ENCODE results near the gene MRPS25.
A peak's percentile ranks its signal among the peaks of the same experiment; 100 is the strongest.
"Not testable (repeated sequence)": the region's sequence is repeated elsewhere in the genome, so short reads cannot be mapped to it uniquely, and the experiment has no call there.

Gene MRPS25

GRCh38 chr3:15043408-15044171, 21.5 kb downstream of the MRPS25 start:
- no peak for DNase-seq (ENCODE audit: low read depth)

GRCh38 chr3:15042936-15043335, 22.2 kb downstream of the MRPS25 start:
- no peak for DNase-seq (ENCODE audit: low read depth)

- no peak for DNase-seq (ENCODE audit: low read depth)
These were observed 23.2 kb downstream of the MRPS25 start for GRCh38 chr3:15041950-15042349.

GRCh38 chr3:15040844-15041243, 24.3 kb downstream of the MRPS25 start:
- no peak for DNase-seq (ENCODE audit: low read depth)

GRCh38 chr3:15038306-15038705, 26.8 kb downstream of the MRPS25 start:
- no peak for DNase-seq (ENCODE audit: low read depth)

- no peak for DNase-seq (ENCODE audit: low read depth)
These were observed 32.0 kb downstream of the MRPS25 start for GRCh38 chr3:15033103-15033502.

GRCh38 chr3:15032650-15033049, 32.5 kb downstream of the MRPS25 start:
- no peak for DNase-seq (ENCODE audit: low read depth)

- no peak for DNase-seq (ENCODE audit: low read depth)
These were observed 35.5 kb downstream of the MRPS25 start for GRCh38 chr3:15029625-15030024.

GRCh38 chr3:15023719-15024118, 41.4 kb downstream of the MRPS25 start:
- no peak for DNase-seq (ENCODE audit: low read depth)

GRCh38 chr3:15023249-15023648, 41.9 kb downstream of the MRPS25 start:
- no peak for DNase-seq (ENCODE audit: low read depth)

- no peak for DNase-seq (ENCODE audit: low read depth)
These were observed 47.9 kb downstream of the MRPS25 start for GRCh38 chr3:15017191-15017590.

- DNase-seq (ENCODE audit: low read depth), result no peak
These were observed 49.7 kb downstream of the MRPS25 start for GRCh38 chr3:15015456-15015855.

- DNase-seq (ENCODE audit: low read depth), result no peak
These were observed 50.3 kb downstream of the MRPS25 start for GRCh38 chr3:15014606-15015328.

GRCh38 chr3:15011174-15011573, 53.9 kb downstream of the MRPS25 start:
- no peak for DNase-seq (ENCODE audit: low read depth)

GRCh38 chr3:15010664-15011063, 54.5 kb downstream of the MRPS25 start:
- DNase-seq (ENCODE audit: low read depth), result no peak

- DNase-seq (ENCODE audit: low read depth), result no peak
These were observed 55.9 kb downstream of the MRPS25 start for GRCh38 chr3:15009167-15009566.

GRCh38 chr3:15007681-15008141, 57.4 kb downstream of the MRPS25 start:
- DNase-seq (ENCODE audit: low read depth), result peak; percentile 70

- DNase-seq (ENCODE audit: low read depth), result not testable (repeated sequence)
These were observed 65.9 kb downstream of the MRPS25 start for GRCh38 chr3:14999182-14999581.
